NCI-H2196 (cell line): Measurements from ENCODE around the gene GOLGA6L6.
"Not testable (repeated sequence)": the region's sequence is repeated elsewhere in the genome, so short reads cannot be mapped to it uniquely, and the experiment has no call there.

ENCODE experiments used
- DNase-seq: peaks from one replicate; lab custom pipeline; 2025; ENCODE audit not compliant: unreplicated experiment; lab: John Stamatoyannopoulos, UW

The GOLGA6L6 gene, protein sequence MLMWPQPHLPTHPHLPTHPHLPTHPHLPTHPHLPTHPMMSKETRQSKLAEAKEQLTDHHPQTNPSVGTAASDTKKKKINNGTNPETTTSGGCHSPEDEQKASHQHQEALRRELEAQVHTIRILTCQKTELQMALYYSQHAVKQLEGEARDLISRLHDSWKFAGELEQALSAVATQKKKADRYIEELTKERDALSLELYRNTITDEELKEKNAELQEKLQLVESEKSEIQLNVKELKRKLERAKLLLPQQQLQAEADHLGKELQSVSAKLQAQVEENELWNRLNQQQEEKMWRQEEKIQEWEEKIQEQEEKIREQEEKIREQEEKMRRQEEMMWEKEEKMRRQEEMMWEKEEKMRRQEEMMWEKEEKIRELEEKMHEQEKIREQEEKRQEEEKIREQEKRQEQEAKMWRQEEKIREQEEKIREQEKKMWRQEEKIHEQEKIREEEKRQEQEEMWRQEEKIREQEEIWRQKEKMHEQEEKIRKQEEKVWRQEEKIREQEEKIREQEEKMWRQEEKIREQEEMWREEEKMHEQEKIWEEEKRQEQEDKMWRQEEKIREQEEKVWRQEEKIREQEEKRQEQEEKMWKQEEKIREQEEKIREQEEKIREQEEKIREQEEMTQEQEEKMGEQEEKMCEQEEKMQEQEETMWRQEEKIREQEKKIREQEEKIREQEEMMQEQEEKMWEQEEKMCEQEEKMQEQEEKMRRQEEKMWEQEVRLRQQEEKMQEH

DNA sequence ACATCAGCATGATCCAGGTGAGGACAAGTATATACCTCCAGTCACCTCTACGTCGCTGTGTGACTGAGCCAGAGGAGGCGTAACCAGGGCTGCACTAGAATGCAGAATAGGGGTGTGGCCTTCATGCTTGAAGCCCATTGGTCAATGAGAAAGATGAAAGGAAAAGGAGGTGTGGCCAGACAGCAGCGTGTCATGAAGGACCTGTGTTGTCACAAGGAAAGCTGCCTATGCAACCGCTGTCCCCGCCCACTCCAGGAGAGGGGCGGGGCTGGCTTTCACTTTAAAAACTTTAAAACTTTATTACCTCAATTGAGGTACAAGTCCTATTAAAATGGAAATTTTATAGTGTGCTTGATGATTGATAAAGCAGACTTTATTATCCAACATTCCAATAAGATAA, at the start of gene GOLGA6L6:
Gene GOLGA6L6, minus strand, starts transcription at position 101 of the 400 bp plus-strand sequence. Its CDS starts 91 bp downstream, at position 10.
- DNase-seq, result not testable (repeated sequence)

DNA sequence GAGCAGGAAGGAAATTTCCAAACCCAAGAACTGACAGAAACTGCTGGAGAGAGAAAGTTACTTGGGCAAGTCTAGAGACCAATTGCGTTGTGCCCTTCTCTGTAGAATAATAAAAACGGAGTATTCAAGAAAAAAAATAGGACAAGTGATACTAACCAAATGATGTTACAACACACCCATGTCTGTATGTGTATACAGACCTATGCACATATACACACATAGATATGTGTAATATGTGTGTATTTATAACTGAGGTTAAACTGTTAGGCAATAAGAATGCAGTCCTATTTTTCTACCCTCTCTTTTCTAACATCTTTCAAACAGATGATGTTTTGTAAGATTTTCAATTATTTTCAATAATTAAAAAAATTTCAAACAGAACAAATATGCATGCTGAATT, 48.5 kb upstream of the GOLGA6L6 start:
- not testable (repeated sequence) for DNase-seq

DNA sequence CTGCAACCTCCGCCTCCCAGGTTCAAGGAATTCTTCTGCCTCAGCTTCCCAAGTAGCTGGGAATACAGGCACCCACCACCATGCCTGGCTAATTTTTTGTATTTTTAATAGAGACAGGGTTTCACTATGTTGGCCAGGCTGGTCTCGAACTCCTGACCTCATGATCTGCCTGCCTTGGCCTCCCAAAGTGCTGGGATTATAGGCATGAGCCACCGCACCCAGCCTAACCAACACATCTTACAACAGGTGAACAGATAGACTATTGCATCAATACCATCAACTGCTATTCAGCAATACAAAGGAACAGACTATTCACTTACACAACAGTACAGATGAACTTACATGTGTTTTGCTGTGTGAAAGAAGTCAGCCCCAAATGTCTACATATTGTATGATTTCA, 45.2 kb upstream of the GOLGA6L6 start:
- DNase-seq, result not testable (repeated sequence)

GRCh38 chr15:20582726-20583115, 41.1 kb upstream of the GOLGA6L6 start:
- not testable (repeated sequence) for DNase-seq

- not testable (repeated sequence) for DNase-seq
These were observed 40.6 kb upstream of the GOLGA6L6 start for GRCh38 chr15:20582109-20582725.

DNA sequence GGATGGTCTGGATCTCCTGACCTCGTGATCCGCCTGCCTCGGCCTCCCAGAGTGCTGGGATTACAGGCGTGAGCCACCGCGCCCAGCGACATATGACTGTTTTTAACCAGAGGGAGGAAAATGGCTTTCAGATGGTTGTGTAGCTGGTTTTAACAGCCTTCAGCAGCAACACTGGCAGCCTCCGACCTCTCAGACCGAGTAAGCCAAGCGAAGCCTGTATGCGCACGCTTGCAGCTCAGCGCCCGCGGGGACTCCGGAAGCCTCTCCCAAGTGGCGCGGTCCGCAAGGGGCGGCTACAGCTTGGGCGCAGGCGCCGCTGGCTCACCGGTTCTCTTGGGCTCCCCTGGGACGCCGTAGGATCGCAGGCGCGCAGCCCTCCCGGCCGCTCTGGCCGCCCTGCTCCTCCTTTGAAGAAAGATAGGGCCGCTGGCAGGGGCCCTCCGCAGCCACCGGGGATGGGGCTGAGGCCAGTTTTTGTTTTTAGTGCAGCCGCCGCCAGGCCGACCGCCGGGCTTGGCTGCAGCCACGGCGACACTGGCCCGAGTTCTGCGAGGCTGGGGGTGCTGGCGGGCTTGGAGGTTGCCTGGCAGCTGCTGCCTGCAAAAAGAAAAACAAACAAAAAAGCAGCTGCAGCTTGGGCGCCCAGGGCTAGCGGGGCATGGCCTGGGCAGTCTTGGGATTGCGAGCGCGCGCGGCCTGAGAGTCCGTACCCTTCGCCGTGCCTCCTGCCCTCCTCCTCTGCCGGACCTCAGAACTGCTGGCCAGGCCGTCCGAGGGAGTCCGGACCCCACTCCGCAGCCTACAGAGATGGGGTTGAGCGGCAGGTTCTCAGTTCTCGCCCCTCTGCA, 39.9 kb upstream of the GOLGA6L6 start:
- DNase-seq, result not testable (repeated sequence)

GRCh38 chr15:20579662-20580061, 38.1 kb upstream of the GOLGA6L6 start:
- DNase-seq, result not testable (repeated sequence)

DNA sequence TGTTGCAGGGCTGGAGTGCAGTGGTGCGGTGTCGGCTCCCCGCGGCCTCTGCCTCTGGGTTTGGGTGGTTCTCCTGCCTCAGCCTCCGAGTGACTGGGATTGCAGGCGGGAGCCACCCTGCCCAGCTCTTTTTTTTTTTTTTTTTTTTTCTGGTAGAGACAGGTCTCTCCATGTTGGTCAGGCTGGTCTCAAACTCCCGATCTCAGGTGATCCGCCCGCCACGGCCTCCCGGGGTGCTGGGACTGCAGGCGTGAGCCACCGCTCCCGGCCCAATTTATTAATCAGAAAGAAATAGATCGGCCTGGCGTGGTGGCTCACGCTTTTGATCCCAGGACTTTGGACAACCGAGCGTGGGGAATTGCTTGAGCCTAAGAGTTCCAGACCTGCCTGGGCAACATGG, 9.7 kb upstream of the GOLGA6L6 start:
- not testable (repeated sequence) for DNase-seq

GRCh38 chr15:20505926-20506658, 35.5 kb downstream of the GOLGA6L6 start:
- not testable (repeated sequence) for DNase-seq

DNA sequence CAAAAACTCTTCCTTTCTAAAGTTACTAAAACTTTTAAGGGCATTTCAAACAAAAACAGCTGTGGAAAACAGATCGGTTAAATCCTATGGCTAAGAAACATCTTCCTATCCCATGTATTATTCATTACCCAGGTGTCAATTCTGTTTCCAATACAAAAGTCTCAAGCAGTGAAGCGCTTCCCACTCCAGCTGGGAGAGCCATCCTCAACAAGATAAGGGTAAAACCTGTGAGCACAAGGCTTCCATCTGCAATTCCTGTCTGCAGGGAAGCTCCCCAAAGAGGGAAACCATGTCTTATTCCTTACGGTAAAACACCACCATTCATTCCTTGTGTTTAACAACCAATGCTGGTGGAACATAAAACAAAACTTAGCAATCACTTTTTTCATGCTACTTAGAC, 38.8 kb downstream of the GOLGA6L6 start:
- DNase-seq, result not testable (repeated sequence)

DNA sequence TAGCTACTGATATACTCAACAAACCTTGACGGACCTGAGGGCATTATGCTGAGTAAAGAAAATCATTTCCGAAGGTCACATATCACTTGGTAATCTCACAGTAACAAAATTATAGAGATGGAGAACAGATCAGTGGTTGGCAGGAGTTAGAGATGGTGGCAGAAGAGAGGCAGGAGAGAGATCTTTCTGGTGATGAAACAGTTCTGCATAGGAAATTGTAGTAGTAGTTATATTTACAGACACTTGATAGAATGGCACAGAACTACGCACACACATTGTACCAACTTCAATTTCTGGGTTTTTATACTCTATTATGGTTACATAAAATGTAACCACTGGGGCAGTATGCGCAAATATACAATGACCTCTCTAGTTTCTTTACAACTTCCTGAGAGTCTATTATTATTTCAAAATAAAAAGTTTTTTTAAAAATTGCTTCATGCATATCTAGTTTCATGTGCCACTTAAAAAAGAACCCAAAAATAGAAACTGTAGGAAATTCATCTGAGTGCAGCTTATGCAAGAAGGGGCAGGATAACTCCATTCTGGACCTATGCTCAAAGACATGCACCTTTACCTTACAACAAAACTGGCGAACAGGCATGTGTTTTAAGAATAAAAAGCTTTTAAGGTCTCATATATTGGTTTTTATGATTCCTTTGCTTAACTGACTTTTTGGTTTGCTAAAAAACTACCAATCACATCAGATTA, 39.9 kb downstream of the GOLGA6L6 start:
- DNase-seq, result not testable (repeated sequence)

GRCh38 chr15:20497781-20498180, 43.8 kb downstream of the GOLGA6L6 start:
- DNase-seq, result not testable (repeated sequence)

GRCh38 chr15:20493035-20493434, 48.6 kb downstream of the GOLGA6L6 start:
- DNase-seq, result not testable (repeated sequence)

- DNase-seq, result not testable (repeated sequence)
These were observed 49.0 kb downstream of the GOLGA6L6 start for GRCh38 chr15:20492598-20492997.

DNA sequence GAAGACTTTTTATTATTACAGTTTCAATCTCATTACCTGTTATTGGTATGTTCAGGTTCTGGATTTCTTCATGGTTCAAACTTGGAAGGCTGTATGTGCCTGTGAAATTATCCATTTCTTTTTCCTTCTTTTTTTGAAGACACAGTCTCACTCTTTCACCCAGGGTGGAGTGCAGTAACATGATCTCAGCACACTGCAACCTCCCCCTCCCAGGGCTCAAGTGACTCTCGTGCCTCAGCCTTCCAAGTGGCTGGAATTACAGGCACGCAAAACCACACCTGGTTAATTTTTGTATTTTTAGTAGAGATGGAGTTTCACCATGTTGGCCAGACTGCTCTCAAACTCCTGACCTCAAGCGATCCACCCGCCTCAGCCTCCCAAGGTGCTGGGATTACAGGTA, 52.3 kb downstream of the GOLGA6L6 start:
- DNase-seq, result not testable (repeated sequence)
